HG02610 (cell line): Measurements from ENCODE around the gene MAN1B1.
"Not testable (repeated sequence)": the region's sequence is repeated elsewhere in the genome, so short reads cannot be mapped to it uniquely, and the experiment has no call there.

Experiments
- ATAC-seq: cut with Tn5 transposase; IDR thresholded peaks from one replicate; pipeline ENCODE4 v1.9.1; 2021; ENCODE audit warnings: mild to moderate bottlenecking, moderate library complexity; ENCODE audit not compliant: unreplicated experiment

The MAN1B1 gene

GRCh38 chr9:137052293-137052692 is 34.5 kb upstream of the MAN1B1 start:
- no peak for ATAC-seq

GRCh38 chr9:137052998-137053943 is 33.5 kb upstream of the MAN1B1 start:
- ATAC-seq = no peak

GRCh38 chr9:137053944-137054931 is 32.5 kb upstream of the MAN1B1 start, which contains the start of gene ENTPD2:
ENTPD2 (minus strand) TSS chr9:137054061; CDS start chr9:137053997, 64 bp downstream.
- no peak for ATAC-seq

GRCh38 chr9:137054932-137055384 is 31.8 kb upstream of the MAN1B1 start:
- ATAC-seq = no peak

GRCh38 chr9:137055385-137056364 is 31.1 kb upstream of the MAN1B1 start:
- ATAC-seq = no peak

GRCh38 chr9:137056739-137057415 is 29.9 kb upstream of the MAN1B1 start:
- ATAC-seq = no peak

GRCh38 chr9:137057545-137057944 is 29.2 kb upstream of the MAN1B1 start:
- ATAC-seq = no peak

GRCh38 chr9:137058521-137059234 is 28.1 kb upstream of the MAN1B1 start:
- ATAC-seq = no peak

GRCh38 chr9:137062384-137062783 is 24.4 kb upstream of the MAN1B1 start:
- ATAC-seq = no peak

GRCh38 chr9:137062798-137063197 is 24.0 kb upstream of the MAN1B1 start:
- ATAC-seq = not testable (repeated sequence)

- ATAC-seq = no peak
These were observed 23.3 kb upstream of the MAN1B1 start for GRCh38 chr9:137063311-137064026.

- no peak for ATAC-seq
These were observed 22.5 kb upstream of the MAN1B1 start for GRCh38 chr9:137064027-137064879.

GRCh38 chr9:137064880-137065164 is 22.0 kb upstream of the MAN1B1 start:
- ATAC-seq = no peak

- no peak for ATAC-seq
These were observed 21.3 kb upstream of the MAN1B1 start for GRCh38 chr9:137065336-137065967.

- no peak for ATAC-seq
These were observed 20.5 kb upstream of the MAN1B1 start for GRCh38 chr9:137066096-137066861.

- ATAC-seq = no peak
These were observed 18.8 kb upstream of the MAN1B1 start for GRCh38 chr9:137067860-137068538.
